Left ventricle myocardium inferior (tissue), 1 donor: ENCODE measurements around the gene SURF6. TPM values are rescaled to one million over a fixed set of nuclear protein-coding genes. Genes with fewer than 3 reads are reported as not detected.

Experiments
- DNase-seq: peaks from one replicate; pipeline ENCODE4 v3.0.0-alpha.2; 2020
- H3K27ac ChIP-seq: fragments of 200-600 bp; replicated peaks from 2 replicates; pipeline ENCODE4 v1.8.0; 2021
- H3K27me3 ChIP-seq: fragments of 200-600 bp; 2 replicates; pipeline ENCODE4 v1.8.0; 2021; ENCODE audit warnings: low read depth
- H3K36me3 ChIP-seq: fragments of 200-600 bp; 2 replicates; pipeline ENCODE4 v1.8.0; 2021
- H3K4me1 ChIP-seq: fragments of 200-600 bp; 2 replicates; pipeline ENCODE4 v1.8.0; 2021
- H3K4me3 ChIP-seq: fragments of 200-600 bp; 2 replicates; pipeline ENCODE4 v1.8.0; 2021; ENCODE audit warnings: mild to moderate bottlenecking, moderate library complexity
- H3K9me3 ChIP-seq: fragments of 200-600 bp; replicated peaks from 2 replicates; pipeline ENCODE4 v1.8.0; 2021
- CTCF ChIP-seq: fragments of 200-600 bp; IDR thresholded peaks from 2 replicates; pipeline ENCODE4 v1.8.0; 2021; ENCODE audit warnings: antibody characterized with exemption, mild to moderate bottlenecking, borderline replicate concordance
- intact Hi-C: fragments of 100-400 bp; cut with micrococcal nuclease; formaldehyde crosslinking; loops from one replicate; pipeline ENCODE4 v1.11.0; 2022
- total RNA-seq: library from RNA; stranded (reverse); fragmentation: NEBNext Ultra II Directional; extraction: Animal tissue kit (Norgen Biotek cat#: 25700); gene quantifications from one replicate; pipeline ENCODE4 v1.2.1, GENCODE V29; 2021
- donor health status: DM: no; HTN: yes; CAD: no; lungs with severe emphysema.

The SURF6 gene
- total RNA-seq, 1 donor from 2014 or later: 11.6 TPM

- DNase-seq: peak; percentile 97
- peaks cover 7% of the 10 kb centered on the region for H3K36me3 ChIP-seq
- peak within 1 kb of the TSS; percentile 97 for H3K4me3 ChIP-seq
- H3K27me3 ChIP-seq: no peaks in the 10 kb centered on the region
- H3K9me3 ChIP-seq: no peaks in the 10 kb centered on the region
- TF ChIP-seq CTCF: peak; percentile 34
- H3K27ac ChIP-seq: peak within 1 kb of the TSS; percentile 97
- intact Hi-C loops: no loop called here
- peaks cover 58% of the 10 kb centered on the region for H3K4me1 ChIP-seq
Measured at GRCh38 chr9:133375724-133376654, 40.0 kb upstream of the SURF6 start, which contains the start of the genes STKLD1 and SURF4. TSS of gene STKLD1 (plus strand) at chr9:133376366. CDS start at chr9:133376474, 108 bp downstream. TSS of gene SURF4 (minus strand) at chr9:133376060. CDS start at chr9:133375969, 91 bp downstream.

- peak overlapping the region; percentile 97 for H3K4me3 ChIP-seq
- no peak for DNase-seq
- H3K36me3 ChIP-seq: peaks cover 13% of the 10 kb centered on the region
- peak overlapping the region; percentile 97 for H3K27ac ChIP-seq
- no peaks in the 10 kb centered on the region for H3K27me3 ChIP-seq
- no peak for TF ChIP-seq CTCF
- H3K9me3 ChIP-seq: no peaks in the 10 kb centered on the region
- H3K4me1 ChIP-seq: peaks cover 66% of the 10 kb centered on the region
- intact Hi-C loops: no loop called here
Measured at GRCh38 chr9:133375116-133375723, 39.2 kb upstream of the SURF6 start.

GRCh38 chr9:133374612-133375115, 38.7 kb upstream of the SURF6 start:
- intact Hi-C loops: no loop called here

GRCh38 chr9:133372144-133372543, 36.2 kb upstream of the SURF6 start:
- Histone ChIP-seq H3K4me3 (no peak overlapping the region), H3K27ac (peak overlapping the region; percentile 27), H3K27me3 (no peaks in the 10 kb centered on the region), H3K36me3 (peaks cover 21% of the 10 kb centered on the region), H3K9me3 (no peaks in the 10 kb centered on the region), H3K4me1 (peaks cover 96% of the 10 kb centered on the region)
- no peak for TF ChIP-seq CTCF
- intact Hi-C loops: no loop called here
- no peak for DNase-seq

More at GRCh38 chr9:133374612-133375115, 38.7 kb upstream of the SURF6 start:
- H3K4me3 ChIP-seq: peak overlapping the region; percentile 97
- no peaks in the 10 kb centered on the region for H3K27me3 ChIP-seq
- DNase-seq: no peak
- no peaks in the 10 kb centered on the region for H3K9me3 ChIP-seq
- H3K4me1 ChIP-seq: peaks cover 71% of the 10 kb centered on the region
- peak overlapping the region; percentile 97 for H3K27ac ChIP-seq
- peaks cover 16% of the 10 kb centered on the region for H3K36me3 ChIP-seq
- no peak for TF ChIP-seq CTCF

- peaks cover 89% of the 10 kb centered on the region for H3K4me1 ChIP-seq
- no peak for DNase-seq
- peak overlapping the region; percentile 27 for H3K27ac ChIP-seq
- H3K9me3 ChIP-seq: no peaks in the 10 kb centered on the region
- no peak overlapping the region for H3K4me3 ChIP-seq
- no peak for TF ChIP-seq CTCF
- peaks cover 30% of the 10 kb centered on the region for H3K36me3 ChIP-seq
- intact Hi-C loops: no loop called here
- H3K27me3 ChIP-seq: no peaks in the 10 kb centered on the region
Measured at GRCh38 chr9:133371261-133371711, 35.3 kb upstream of the SURF6 start.
